AG09309 (cell line): ENCODE results near the gene EPB41L1.

Experiments
- DNase-seq: peaks from one replicate; pipeline ENCODE4 v3.0.0-alpha.2; 2010; ENCODE audit warnings: low read depth
- H3K4me3 ChIP-seq: 2 replicates; pipeline ENCODE4 v1.5.1; 2011; ENCODE audit warnings: mild to moderate bottlenecking, low read depth, low read length, moderate library complexity; ENCODE audit not compliant: control insufficient read depth
- CTCF ChIP-seq: IDR thresholded peaks from 2 replicates; pipeline ENCODE4 v1.5.1; 2011; ENCODE audit warnings: mild to moderate bottlenecking, low read depth, low read length, inconsistent platforms; ENCODE audit not compliant: insufficient read depth, control insufficient read depth; ENCODE audit errors: missing control alignments

The EPB41L1 gene

GRCh38 chr20:36266189-36266588 lies 111.6 kb downstream of the EPB41L1 start:
- no peak for DNase-seq
- no peak overlapping the region for H3K4me3 ChIP-seq
- TF ChIP-seq CTCF: no peak

GRCh38 chr20:36267605-36268381 lies 113.3 kb downstream of the EPB41L1 start:
- no peak overlapping the region for H3K4me3 ChIP-seq
- TF ChIP-seq CTCF: no peak

GRCh38 chr20:36268440-36269342 lies 114.2 kb downstream of the EPB41L1 start:
- TF ChIP-seq CTCF: no peak
- no peak overlapping the region for H3K4me3 ChIP-seq
- DNase-seq: no peak

More at GRCh38 chr20:36267605-36268381, 113.3 kb downstream of the EPB41L1 start:
- no peak for DNase-seq

- DNase-seq: no peak
- no peak overlapping the region for H3K4me3 ChIP-seq
- no peak for TF ChIP-seq CTCF
Observed at GRCh38 chr20:36269507-36269906, 115.0 kb downstream of the EPB41L1 start.

GRCh38 chr20:36270744-36271638 lies 116.5 kb downstream of the EPB41L1 start:
- DNase-seq: no peak
- TF ChIP-seq CTCF: no peak
- no peak overlapping the region for H3K4me3 ChIP-seq
